ENCODE measurements around the gene MINDY3.
A peak's percentile ranks its signal among the peaks of the same experiment; 100 is the strongest.
"Not testable (repeated sequence)": the region's sequence is repeated elsewhere in the genome, so short reads cannot be mapped to it uniquely, and the experiment has no call there.

The MINDY3 gene
- 24.8 to 38.6 (median 35.2) reads per million in 3 experiments for total RNA-seq

DNA sequence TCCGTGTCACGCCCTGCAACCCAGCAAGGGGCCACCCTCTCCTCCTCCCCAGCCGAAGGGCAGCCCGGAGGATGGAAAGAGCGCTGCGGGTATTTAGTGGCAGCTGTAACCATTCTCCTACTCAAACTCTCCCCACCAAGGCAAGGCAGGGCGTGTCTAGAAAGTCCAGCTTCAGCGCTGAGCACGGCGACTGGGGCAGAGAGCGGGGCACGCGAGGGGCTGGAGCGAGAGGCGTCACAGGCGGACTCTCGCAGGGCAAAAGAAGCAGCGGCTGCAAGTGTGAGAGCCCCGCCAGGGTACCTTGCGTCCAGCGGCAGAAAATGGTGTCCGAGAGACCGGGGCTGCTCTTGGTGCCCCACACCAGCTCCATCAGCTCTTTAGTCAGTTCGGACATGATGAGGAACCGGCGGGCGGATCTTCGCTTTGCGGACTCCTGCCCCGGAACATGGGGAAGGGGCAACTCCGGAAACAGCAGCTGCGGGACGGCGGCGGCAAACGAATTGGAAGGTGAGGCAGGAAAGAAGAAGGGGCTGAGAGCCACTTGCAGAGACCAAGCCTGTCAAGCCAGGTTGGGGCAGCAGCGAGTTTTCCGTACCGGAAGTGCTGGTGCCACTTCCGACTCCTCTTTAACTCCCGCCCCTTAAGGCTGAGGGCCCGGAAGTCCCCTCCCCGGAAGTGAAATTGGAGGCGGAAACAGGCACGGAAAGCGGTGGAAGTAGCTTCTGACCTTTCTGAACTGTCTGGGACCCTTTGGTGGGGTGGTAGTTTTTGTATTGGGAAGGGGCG lies at the start of gene MINDY3:
MINDY3 (minus strand) TSS at position 602 of the 786 bp plus-strand sequence; CDS start at position 394, 208 bp downstream.
- DNase-seq: peak; percentile 75

- DNase-seq: no peak
Measured at GRCh38 chr10:15901889-15902288, 41.6 kb upstream of the MINDY3 start.

- DNase-seq: no peak
Measured at GRCh38 chr10:15898046-15898445, 37.7 kb upstream of the MINDY3 start.

DNA sequence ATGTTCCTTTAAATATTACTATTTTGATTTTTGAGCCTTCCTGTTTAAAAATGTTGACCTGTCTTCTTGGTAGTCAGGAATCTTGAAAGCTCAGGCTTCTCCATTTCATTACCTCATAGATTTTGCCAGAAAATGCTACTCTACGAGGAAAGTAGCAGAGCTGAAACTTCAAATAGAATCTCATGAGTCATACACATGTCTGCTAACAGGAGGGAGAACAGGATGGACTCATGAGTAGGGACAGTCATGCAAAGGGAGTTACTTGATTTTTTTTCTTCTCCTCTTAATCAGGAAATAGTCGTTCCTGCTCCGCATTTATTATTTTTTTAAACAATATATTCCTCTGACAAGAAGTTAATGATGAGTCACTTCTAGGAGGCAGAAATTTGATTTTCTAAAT lies 37.0 kb upstream of the MINDY3 start:
- DNase-seq: no peak

- no peak for DNase-seq
Measured at GRCh38 chr10:15896654-15897053, 36.3 kb upstream of the MINDY3 start.

GRCh38 chr10:15884447-15884846 lies 24.1 kb upstream of the MINDY3 start:
- DNase-seq: no peak

DNA sequence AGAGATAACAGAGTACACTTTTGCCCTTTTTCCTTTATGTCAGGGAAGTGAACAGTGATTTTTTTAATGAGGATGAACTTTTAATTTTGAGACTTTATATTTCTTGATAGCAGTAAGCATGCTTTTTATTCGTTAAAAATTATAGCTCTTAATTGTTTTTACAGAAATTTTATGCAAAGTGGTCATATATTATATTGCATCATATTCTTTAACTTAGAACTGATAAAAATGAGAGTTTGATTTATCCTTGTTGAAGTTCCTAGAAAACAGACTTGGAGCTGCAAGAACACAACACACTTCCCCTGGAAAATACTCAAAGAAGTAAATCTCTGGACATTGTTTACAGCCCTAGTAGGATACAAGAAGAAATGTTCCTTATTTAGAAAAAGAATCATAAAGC lies 21.2 kb upstream of the MINDY3 start:
- no peak for DNase-seq

GRCh38 chr10:15879663-15880062 lies 19.4 kb upstream of the MINDY3 start:
- DNase-seq: no peak

DNA sequence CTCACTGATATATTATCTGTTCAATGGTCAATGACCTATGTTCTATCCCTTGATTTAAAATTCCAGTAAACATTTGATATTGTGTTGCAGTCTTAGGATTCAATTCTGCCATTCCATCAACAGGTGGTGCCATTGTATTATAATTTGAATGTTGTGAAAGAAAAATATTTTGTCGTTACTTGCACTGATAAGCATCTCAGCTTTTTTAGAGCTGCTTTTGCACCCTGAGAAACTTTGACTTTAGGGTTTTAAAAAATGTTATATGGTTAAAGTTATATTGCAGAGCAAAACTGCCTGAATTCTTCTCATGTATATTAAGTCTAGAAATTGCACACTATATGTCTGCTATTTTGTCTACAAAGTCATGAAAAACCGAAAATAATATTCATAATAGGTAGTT lies 18.8 kb upstream of the MINDY3 start:
- DNase-seq: peak; percentile 21

DNA sequence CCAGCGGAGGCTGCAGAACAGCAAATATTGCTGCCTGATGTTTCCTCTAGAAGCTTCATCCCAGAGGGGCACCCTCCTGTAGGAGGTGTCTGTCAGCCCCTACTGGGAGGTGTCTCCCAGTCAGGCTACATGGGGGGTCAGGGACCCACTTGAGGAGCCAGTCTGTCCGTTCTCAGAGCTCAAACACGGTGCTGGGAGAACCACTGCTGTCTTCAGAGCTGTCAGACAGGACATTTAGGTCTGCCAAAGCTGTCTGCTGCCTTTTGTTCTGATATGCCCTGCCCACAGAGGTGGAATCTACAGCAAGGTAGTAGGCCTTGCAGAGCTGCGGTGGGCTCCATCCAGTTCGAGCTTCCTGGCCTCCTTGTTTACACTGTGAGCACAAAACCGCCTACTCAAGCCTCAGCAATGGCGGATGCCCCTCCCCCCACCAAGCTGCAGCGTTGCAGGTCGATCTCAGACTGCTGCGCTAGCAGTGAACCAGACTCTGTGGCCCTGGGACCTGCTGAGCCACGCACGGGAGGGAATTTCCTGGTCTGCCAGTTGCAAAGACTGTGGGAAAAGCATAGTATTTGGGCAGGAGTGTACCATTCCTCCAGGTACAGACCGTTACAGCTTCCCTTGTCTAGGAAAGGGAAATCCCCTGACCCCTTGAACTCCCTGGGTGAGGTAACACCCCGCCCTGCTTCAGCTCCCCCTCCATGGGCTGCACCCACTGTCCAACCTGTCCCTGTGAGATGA lies 17.7 kb upstream of the MINDY3 start:
- DNase-seq: no peak

- not testable (repeated sequence) for DNase-seq
Measured at GRCh38 chr10:15876274-15876673, 16.0 kb upstream of the MINDY3 start.

DNA sequence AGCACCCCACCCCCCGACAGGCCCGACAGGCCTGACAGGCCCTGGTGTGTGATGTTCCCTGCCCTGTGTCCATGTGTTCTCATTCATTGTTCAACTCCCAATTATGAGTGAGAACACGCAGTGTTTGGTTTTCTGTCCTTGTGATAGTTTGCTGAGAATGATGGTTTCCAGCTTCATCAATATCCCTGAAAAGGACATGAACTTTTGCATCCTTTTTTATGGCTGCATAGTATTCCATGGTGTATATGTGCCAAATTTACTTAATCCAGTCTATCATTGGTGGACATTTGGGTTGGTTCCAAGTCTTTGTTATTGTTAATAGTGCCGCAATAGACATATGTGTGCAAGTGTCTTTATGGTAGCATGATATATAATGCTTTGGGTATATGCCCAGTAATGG lies 12.3 kb upstream of the MINDY3 start:
- not testable (repeated sequence) for DNase-seq

- DNase-seq: no peak
Measured at GRCh38 chr10:15871823-15872222, 11.5 kb upstream of the MINDY3 start.

DNA sequence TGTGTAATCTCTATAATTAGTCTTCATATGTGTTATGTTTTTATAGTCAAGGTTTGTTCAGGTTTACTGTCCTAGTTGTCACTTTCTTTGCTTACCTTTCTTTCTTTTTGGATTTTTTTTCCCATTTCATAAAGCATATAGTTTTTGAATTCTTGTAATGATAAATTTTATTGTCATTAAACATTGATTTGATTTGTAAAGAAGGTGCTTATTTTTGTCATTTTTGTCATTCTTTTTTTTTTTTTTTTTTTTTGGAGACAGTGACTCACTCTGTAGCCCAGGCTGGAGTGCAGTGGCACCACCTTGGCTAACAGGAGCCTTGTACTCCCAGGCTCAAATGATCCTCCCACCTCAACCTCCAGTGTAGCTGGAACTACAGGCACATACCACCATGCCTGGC lies 9.6 kb upstream of the MINDY3 start:
- DNase-seq: no peak

- no peak for DNase-seq
Measured at GRCh38 chr10:15868006-15868405, 7.7 kb upstream of the MINDY3 start.

DNA sequence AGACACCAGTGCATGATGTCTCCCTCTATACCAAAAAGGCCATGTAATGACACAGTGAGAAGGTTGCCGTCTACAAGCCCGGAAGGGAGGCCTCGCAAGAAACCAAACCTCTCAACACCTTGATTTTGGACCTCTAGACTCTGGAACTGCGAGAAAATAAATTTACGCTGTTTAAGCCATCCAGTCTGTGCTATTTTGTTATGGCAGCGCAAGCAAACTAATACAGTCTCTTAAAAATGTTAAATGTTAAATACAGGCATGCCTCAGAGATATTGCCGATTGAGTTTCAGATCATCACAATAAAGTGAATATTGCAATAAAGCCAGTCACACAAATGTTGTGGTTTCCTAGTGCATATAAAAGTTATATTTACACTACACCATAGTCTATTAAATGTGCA lies 5.0 kb upstream of the MINDY3 start:
- no peak for DNase-seq

- DNase-seq: no peak
Measured at GRCh38 chr10:15864419-15864818, 4.1 kb upstream of the MINDY3 start.

- DNase-seq: no peak
Measured at GRCh38 chr10:15863733-15864132, 3.4 kb upstream of the MINDY3 start.

DNA sequence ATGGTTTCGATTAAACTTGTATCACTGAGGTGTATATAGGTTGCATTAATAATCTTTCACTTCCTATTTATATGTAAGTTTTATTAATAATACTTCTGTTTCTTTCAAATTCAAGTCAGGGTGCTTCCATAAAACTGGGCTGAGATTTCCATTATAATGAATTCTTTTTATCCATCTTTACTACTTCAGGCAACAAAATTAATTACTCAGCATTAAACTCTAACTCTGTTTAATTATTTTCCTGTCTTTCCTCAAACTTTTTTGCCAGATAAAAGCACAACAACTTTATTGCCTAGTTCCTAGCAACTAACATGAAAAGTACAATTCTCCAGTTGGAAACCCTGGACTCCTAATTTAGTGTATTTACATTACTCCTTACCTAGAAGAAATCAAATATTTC lies 3.0 kb upstream of the MINDY3 start:
- no peak for DNase-seq

- DNase-seq: no peak
Measured at GRCh38 chr10:15860692-15861201, 440 bp upstream of the MINDY3 start.

- DNase-seq: no peak
Measured at GRCh38 chr10:15859509-15859905, 800 bp downstream of the MINDY3 start.

- no peak for DNase-seq
Measured at GRCh38 chr10:15858861-15859281, 1.4 kb downstream of the MINDY3 start.

DNA sequence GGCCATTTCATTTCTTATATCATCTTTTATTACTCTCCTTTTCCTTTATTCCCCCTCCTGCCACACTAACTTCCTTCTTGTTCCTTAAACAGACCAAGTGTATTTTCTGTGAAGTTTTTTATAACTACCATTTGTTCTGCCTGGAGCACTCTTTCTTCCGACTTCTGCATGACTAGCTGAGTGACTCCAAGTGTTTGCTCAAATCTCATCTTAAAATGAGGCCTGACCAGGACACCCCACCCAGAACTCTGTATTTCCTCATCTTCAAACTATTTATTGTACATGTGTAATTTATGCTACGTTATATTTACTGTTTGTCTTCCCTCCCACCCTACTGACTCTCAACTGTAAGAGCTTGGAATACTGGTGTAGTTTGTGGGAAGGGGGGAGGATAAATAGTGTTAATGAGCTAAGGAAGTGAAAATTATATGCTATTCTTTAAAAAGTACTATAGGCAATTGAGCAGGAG lies 3.2 kb downstream of the MINDY3 start:
- DNase-seq: no peak

Measured in central memory CD4-positive, alpha-beta T cell (primary cell).